GM12801 (cell line): ENCODE measurements around the gene UMOD.

Source experiments
- CTCF ChIP-seq: IDR thresholded peaks from one replicate; pipeline ENCODE4 v1.5.1; 2011; ENCODE audit warnings: control low read depth; ENCODE audit not compliant: insufficient read length; ENCODE audit errors: extremely low read depth

Gene UMOD

GRCh38 chr16:20359997-20360396 is 7.5 kb upstream of the UMOD start:
- TF ChIP-seq CTCF: no peak

GRCh38 chr16:20355114-20355782 is 2.7 kb upstream of the UMOD start:
- TF ChIP-seq CTCF: no peak

DNA sequence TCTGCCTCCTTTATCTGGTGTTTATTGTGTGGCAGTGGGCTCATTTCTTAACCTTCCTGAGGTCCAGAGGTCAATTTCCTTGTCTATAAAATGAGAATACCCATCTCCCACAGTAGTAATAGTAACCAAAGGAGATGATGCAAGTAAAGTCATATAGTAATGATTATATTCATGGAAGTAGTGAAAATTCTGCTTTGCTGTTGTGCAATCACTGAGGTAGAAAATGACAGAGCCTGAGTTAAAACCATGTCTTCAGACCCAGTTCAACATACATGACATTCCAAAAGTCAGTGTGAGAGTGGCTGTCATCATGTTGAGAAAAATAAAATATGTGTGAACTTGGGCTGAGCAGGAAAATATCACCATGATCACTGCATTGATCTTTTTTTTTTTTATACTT is 864 bp upstream of the UMOD start:
- TF ChIP-seq CTCF: no peak

DNA sequence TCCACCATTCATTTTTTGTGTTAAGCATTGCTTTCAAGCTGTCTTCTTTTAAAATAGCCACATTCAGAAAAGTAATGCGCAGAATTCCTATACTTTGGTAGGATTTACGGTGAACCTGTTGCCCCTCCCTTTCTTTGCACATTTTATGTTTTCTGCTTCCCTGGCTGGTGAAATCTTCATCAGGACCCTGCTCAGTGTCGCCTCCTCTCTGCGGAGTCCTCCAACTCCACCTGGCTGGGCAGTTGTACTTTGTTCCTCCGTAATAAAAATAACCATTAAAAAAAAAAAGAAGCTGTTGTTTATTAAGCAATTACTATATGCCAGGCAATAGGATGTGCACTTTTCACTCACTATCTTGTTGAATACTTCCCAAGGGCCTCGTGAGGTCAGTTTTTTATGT is 2.9 kb downstream of the UMOD start:
- no peak for TF ChIP-seq CTCF

GRCh38 chr16:20348365-20349185 is 3.9 kb downstream of the UMOD start:
- TF ChIP-seq CTCF: no peak

DNA sequence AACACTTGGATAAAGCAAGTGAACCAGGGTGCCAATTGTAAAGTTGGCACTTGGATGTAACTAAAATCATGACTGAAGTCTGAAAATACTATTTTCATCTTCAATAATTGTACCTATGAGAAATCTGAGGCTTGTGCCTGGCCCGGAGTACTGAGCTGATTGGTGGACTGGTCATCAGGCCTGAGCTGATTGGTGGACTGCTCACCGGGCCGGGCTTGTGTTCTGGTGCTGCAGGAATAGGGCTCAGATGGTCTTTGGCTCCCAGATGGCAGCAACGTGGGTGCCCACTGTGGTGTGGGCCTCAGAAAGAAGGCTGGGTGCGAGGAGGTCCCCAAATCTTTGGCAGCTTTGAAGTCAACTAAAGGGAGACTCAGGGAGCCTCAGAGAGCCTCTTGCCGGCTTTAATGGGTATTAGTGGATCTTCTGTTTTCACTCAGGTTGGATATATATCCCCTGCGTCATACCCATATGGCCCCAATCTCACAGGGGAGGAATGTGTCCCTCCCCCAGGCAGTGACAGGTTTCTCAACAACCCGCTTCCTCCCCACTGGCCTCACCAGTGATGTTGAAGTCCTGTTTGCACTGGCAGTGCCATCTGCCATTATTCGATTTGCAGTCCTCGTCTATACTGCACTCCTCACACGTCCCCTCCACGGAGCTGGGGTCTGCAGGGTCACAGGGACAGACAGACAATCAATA is 4.7 kb downstream of the UMOD start:
- TF ChIP-seq CTCF: no peak

- TF ChIP-seq CTCF: no peak
These were observed 7.9 kb downstream of the UMOD start for GRCh38 chr16:20344611-20345010.
